Stomach (tissue), 9 donors: ENCODE data around the gene C7orf57. TPM values are rescaled to one million over a fixed set of nuclear protein-coding genes. Genes with fewer than 3 reads are reported as not detected.

Source experiments
- DNase-seq, 2 donors: peaks; one replicate each; pipeline versions ENCODE4 v3.0.0 to v3.0.0-alpha.2; 2013 to 2019
- H3K27ac ChIP-seq, 5 donors: fragments of 200-600 bp in 4 of 5; sonication (generic) in 4 of 5; one replicate each; pipeline ENCODE4 v1.5.1; 2013 to 2019; ENCODE audit warnings: mild to moderate bottlenecking in 1 of 5, moderate library complexity in 1 of 5
- H3K27me3 ChIP-seq, 3 donors: fragments of 200-600 bp; sonication (generic); one replicate each; pipeline ENCODE4 v1.5.1; 2017 to 2019; ENCODE audit warnings: mixed run types in 1 of 3
- H3K36me3 ChIP-seq, 4 donors: fragments of 200-600 bp; sonication (generic); 1 replicate in 3 of 4; 2 replicates in 1 of 4; pipeline ENCODE4 v1.5.1; 2016 to 2019
- H3K4me1 ChIP-seq, 4 donors: fragments of 200-600 bp; sonication (generic); one replicate each; pipeline ENCODE4 v1.5.1; 2016 to 2019
- H3K4me3 ChIP-seq, 4 donors: fragments of 200-600 bp; sonication (generic) in 3 of 4; one replicate each; pipeline ENCODE4 v1.5.1; 2016 to 2019; ENCODE audit warnings: mild to moderate bottlenecking in 1 of 4
- H3K9me3 ChIP-seq, 4 donors: fragments of 200-600 bp; sonication (generic); one replicate each; pipeline ENCODE4 v1.5.1; 2016 to 2019
- EP300 ChIP-seq: sonication (generic); formaldehyde crosslinking; IDR thresholded peaks from one replicate; pipeline ENCODE4 v1.6.1; 2017; ENCODE audit warnings: antibody characterized with exemption
- POLR2A ChIP-seq, 4 donors: fragments of 450-650 bp; IDR thresholded peaks; one replicate each; pipeline ENCODE4 v1.6.1; 2016; ENCODE audit warnings: antibody characterized with exemption in 4 of 4, control low read depth in 2 of 4, mild to moderate bottlenecking in 1 of 4, moderate library complexity in 1 of 4
- POLR2AphosphoS5 ChIP-seq, 3 donors: sonication (generic); formaldehyde crosslinking; IDR thresholded peaks; one replicate each; pipeline ENCODE4 v1.6.1; 2016; ENCODE audit warnings: antibody characterized with exemption in 3 of 3
- WGBS, 5 donors: extraction: QIAGEN DNeasy Blood & Tissue Kit in 3 of 5; methylation state at CpG; one replicate each; pipeline versions ENCODE4 v1.1.5 to v1.1.7; 2013 to 2018; 5-methylcytosine and 5-hydroxymethylcytosine counted together
- intact Hi-C: fragments of 100-400 bp; cut with DNase I; formaldehyde crosslinking; loops from one replicate; pipeline ENCODE4 v1.15.1; 2023; ENCODE audit warnings: low total_unique reads
- polyA plus RNA-seq, 3 donors: library from polyadenylated mRNA; stranded (reverse); fragments of 200-250 nt; gene quantifications; one replicate each; pipeline ENCODE4 v1.2.3, GENCODE V29; 2013
- total RNA-seq, 5 donors: library from RNA; depleted of rRNA; stranded (reverse); fragments of >200 nt; gene quantifications; one replicate each; pipeline versions ENCODE4 v1.1.0 to v1.2.3, GENCODE V29; 2014 to 2016
- TF ChIP-seq, protein P1 (sequence below), 7 experiments: fragments of 450-650 bp in 4 of 7; fragments of 200-600 bp in 3 of 7; sonication (generic) in 3 of 7; IDR thresholded peaks; one replicate each; pipeline ENCODE4 v1.5.1; 2016 to 2019; ENCODE audit warnings: antibody characterized with exemption in 7 of 7, control low read depth in 2 of 7, mild to moderate bottlenecking in 1 of 7
- donor health status: healthy with polysubstance abuse.
- donor health status: Bipolar disorder and iron deficiency.
- donor health status: healthy.

C7orf57 gene
- total and polyA plus RNA-seq, 8 donors: 0.08 TPM; not detected in 7

DNA sequence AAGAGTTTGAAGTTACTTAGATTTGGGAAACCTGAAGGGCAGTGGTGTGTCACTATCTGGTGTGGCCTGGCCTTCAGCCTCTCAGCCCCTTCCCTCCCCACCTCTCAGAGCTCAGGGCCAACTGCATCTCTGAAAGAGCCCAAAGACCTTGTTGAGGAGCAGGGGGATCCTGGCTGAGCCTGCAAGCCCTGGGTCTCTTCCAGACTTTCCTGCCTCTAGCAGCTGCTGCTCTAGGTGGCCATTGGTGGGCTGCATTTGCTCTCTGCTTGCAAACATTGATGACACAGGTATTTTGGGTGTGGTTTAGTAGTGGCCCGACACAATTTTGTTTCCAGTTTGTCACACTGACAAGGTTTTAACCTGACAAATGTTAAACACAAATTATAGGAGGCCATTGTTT is 50.6 kb downstream of the C7orf57 start:
- TF ChIP-seq POLR2A (IDR thresholded peaks at IDR 0.05): no peak
- TF ChIP-seq, protein P1, sequence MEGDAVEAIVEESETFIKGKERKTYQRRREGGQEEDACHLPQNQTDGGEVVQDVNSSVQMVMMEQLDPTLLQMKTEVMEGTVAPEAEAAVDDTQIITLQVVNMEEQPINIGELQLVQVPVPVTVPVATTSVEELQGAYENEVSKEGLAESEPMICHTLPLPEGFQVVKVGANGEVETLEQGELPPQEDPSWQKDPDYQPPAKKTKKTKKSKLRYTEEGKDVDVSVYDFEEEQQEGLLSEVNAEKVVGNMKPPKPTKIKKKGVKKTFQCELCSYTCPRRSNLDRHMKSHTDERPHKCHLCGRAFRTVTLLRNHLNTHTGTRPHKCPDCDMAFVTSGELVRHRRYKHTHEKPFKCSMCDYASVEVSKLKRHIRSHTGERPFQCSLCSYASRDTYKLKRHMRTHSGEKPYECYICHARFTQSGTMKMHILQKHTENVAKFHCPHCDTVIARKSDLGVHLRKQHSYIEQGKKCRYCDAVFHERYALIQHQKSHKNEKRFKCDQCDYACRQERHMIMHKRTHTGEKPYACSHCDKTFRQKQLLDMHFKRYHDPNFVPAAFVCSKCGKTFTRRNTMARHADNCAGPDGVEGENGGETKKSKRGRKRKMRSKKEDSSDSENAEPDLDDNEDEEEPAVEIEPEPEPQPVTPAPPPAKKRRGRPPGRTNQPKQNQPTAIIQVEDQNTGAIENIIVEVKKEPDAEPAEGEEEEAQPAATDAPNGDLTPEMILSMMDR (IDR thresholded peaks at IDR 0.05): no peak
- TF ChIP-seq EP300: no peak
- TF ChIP-seq POLR2AphosphoS5 (IDR thresholded peaks at IDR 0.05): no peak
- Histone ChIP-seq H3K4me3 (no peak overlapping the region), H3K27me3 (no peaks in the 10 kb centered on the region), H3K4me1 (peaks cover 29 to 76% (median 39%) of the 10 kb centered on the region in 4 donors), H3K27ac (peak overlapping the region in 3 of 5 donors; percentile 34 to 92 (median 69)), H3K36me3 (no peaks in the 10 kb centered on the region), H3K9me3 (no peaks in the 10 kb centered on the region)
- no peak for DNase-seq
- 47 to 69% (median 58%) methylated on average over 1 of the region's 1 CpG for WGBS, 5 donors
- intact Hi-C loops: no loop called here

DNA sequence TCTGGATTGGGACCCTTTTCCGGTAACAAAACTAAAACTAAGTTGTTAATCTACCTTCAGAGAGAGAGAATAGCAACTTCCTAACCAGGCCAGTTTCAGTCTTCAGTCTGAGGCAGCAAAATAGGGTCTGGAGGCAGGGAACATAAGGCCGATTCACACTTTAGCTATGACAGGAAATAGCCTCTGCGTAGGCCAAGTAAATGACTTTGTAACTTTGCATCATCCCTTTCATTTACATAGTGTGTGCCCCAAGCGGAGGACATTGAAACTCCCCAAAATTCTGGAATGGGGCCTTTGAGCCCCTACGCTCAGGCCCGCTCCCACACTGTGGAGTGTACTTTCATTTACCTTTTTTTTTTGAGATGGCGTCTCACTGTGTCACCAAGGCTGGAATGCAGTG is 52.0 kb downstream of the C7orf57 start:
- Histone ChIP-seq H3K27ac (peak overlapping the region; percentile 33 to 93 (median 92)), H3K4me1 (peaks cover 29 to 76% (median 39%) of the 10 kb centered on the region in 4 donors), H3K27me3 (no peaks in the 10 kb centered on the region), H3K36me3 (peaks cover 0 to 12% (median 5%) of the 10 kb centered on the region in 4 donors), H3K9me3 (no peaks in the 10 kb centered on the region), H3K4me3 (no peak overlapping the region)
- no peak for DNase-seq
- intact Hi-C loops: no loop called here
- TF ChIP-seq EP300 (no peak), POLR2AphosphoS5 (IDR thresholded peaks at IDR 0.05) (peak in 2 of 3 donors; percentile 5 to 28)
- WGBS, 5 donors: 83 to 88% (median 87%) methylated on average over 7 of the region's 7 CpGs

DNA sequence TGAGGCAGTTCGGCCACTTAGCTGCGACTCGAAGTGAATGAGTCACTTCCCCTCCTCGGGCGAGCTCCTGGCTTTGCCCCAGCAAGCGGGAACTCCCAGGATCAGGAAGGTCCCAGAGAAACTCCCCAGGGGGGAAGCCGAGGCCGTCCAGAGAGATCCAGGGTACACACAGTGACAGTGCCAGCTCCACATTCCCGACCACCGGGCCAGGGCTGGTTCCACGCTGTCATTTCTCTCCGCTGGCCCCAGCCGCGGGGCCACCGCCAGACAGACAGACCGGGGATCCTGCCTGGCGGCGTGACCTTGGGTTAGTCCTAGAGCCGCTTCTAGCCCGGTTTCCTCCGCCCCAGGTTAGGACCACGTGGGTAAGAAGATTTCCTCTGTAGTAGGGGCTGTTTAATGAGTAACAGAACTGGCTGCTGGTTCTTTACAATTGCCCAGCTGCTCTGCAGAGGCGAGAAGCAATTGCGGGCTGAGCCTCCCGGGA is 53.3 kb downstream of the C7orf57 start:
- no peaks in the 10 kb centered on the region for H3K27me3 ChIP-seq
- WGBS, 5 donors: 0% methylated on average over 8 to 25 of the region's 25 CpGs
- intact Hi-C loops: no loop called here
- peak overlapping the region; percentile 85 to 93 (median 92) for H3K27ac ChIP-seq
- H3K4me3 ChIP-seq: peak overlapping the region; percentile 76 to 81 (median 79)
- H3K4me1 ChIP-seq: peaks cover 29 to 66% (median 36%) of the 10 kb centered on the region in 4 donors
- H3K36me3 ChIP-seq: peaks cover 0 to 24% (median 15%) of the 10 kb centered on the region in 4 donors
- peak; percentile 77 to 90 for DNase-seq
- no peaks in the 10 kb centered on the region for H3K9me3 ChIP-seq
- TF ChIP-seq, protein P1 (IDR thresholded peaks at IDR 0.05): no peak
- TF ChIP-seq EP300 (no peak), POLR2AphosphoS5 (IDR thresholded peaks at IDR 0.05) (peak; percentile 4 to 22 (median 8))

DNA sequence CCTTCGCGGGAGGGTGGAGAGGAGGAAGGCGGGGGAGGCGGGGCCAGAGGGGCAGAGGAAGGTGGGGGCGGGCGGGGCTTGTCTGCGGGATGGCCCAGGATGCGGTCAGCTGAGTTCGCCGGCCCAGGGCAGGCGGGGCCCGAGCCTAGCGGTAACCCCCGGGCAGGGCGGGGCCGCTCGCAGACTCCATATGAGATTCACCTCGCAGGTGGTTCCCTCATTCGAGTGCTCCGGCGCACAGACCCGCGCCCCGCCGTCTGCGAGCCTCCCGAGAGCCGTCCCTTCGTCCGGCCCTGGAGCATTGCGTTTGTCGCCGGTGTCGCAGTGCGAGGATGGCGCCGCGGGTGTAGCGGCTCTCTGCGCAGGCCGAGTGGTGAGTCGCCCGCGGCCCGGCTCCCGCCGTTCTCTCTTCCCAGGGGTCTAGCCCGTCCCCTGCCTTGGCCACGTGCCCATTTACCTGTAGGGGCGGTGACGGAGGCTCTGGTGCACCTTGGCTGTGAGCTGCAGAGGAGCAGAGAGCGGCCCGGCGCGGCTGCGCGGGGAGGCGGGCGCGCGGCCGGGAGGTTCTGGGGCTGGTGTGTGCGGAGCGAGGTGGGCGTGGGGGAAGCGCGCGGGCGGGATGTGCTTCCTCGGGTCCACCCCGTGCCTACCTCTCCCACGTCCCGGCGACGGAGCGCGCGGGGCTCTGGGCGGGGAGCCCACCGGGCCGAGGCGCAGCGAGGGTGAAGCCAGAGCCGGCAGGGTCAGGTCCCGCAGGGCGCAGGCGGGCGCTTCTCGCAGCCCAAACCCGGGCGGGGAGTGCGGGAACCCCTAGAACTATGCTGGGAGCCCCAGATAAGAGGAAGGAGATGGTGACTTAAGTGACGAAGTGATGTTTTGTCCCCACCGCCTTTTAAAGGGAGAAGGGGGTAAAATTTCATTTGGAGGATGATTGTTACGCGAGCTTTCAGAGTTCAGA is 54.0 kb downstream of the C7orf57 start, which contains the start of gene UPP1:
Gene UPP1 (plus strand): TSS at position 220 of the 958 bp plus-strand sequence. CDS start 5,519 bp downstream, outside the sequence.
- DNase-seq: peak; percentile 88 to 94
- peak within 1 kb of the TSS; percentile 85 to 93 (median 92) for H3K27ac ChIP-seq
- 1 to 3% (median 1%) methylated on average over 64 to 96 of the region's 96 CpGs for WGBS, 5 donors
- no peaks in the 10 kb centered on the region for H3K27me3 ChIP-seq
- H3K9me3 ChIP-seq: no peaks in the 10 kb centered on the region
- H3K4me3 ChIP-seq: peak within 1 kb of the TSS; percentile 76 to 81 (median 79)
- intact Hi-C loops: no loop called here
- peaks cover 0 to 32% (median 21%) of the 10 kb centered on the region in 4 donors for H3K36me3 ChIP-seq
- TF ChIP-seq POLR2AphosphoS5 (IDR thresholded peaks at IDR 0.05): peak in 2 of 3 donors; percentile 60 to 68
- TF ChIP-seq, protein P1 (IDR thresholded peaks at IDR 0.05): no peak
- peaks cover 27 to 66% (median 33%) of the 10 kb centered on the region in 4 donors for H3K4me1 ChIP-seq
